ENCODE data around the gene ADA. TPM values are rescaled to one million over a fixed set of nuclear protein-coding genes. Genes with fewer than 3 reads are reported as not detected.
"Not testable (repeated sequence)": the region's sequence is repeated elsewhere in the genome, so short reads cannot be mapped to it uniquely, and the experiment has no call there.

ADA gene
- 7.3 TPM for total RNA-seq

- peak; percentile 62 for DNase-seq
Measured at GRCh38 chr20:44651684-44652423, at the start of gene ADA. Gene ADA, minus strand, starts transcription at chr20:44651699. Its CDS starts 92 bp downstream, at chr20:44651607.

GRCh38 chr20:44700306-44700705 is 48.8 kb upstream of the ADA start:
- no peak for DNase-seq

DNA sequence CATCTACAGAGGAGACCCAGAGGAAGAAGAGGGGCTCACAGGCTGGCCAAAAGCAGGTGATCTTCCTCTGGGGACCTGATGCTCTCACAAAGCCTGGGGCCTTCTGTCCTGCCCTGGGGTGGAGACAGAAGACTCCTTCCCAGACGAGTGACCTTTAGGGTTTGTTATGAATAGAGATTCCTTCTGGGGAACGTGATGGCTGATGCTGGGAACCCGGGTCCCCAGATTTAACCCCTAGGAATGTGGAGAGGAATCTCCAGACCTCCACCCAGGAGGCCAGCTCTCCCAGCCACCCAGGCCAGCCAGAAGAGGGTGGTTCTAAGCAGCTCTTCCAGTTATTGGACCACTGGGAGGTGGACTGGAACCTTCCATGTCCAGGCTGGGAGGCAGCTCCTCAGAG is 46.9 kb upstream of the ADA start:
- no peak for DNase-seq

DNA sequence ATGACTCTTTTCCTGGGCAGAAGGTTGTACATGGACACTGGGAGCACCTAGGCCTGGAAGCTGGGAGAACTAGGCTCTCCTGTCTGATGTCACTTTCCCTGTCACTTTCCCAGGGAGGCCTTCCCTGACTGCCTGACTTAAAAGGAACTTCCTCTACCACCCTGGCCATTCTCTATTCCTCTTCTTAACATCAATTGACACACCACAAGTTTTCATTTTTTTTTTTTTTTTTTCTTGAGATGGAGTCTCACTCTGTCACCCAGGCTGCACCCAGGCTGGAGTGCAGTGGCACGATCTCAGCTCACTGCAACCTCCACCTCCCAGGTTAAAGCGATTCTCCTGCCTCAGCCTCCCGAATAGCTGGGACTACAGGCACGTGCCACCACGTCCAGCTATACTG is 45.5 kb upstream of the ADA start:
- not testable (repeated sequence) for DNase-seq

- no peak for DNase-seq
Measured at GRCh38 chr20:44696315-44696714, 44.8 kb upstream of the ADA start.

- no peak for DNase-seq
Measured at GRCh38 chr20:44695674-44696300, 44.3 kb upstream of the ADA start.

GRCh38 chr20:44695295-44695673 is 43.8 kb upstream of the ADA start:
- DNase-seq = no peak

- no peak for DNase-seq
Measured at GRCh38 chr20:44694159-44694558, 42.7 kb upstream of the ADA start.

GRCh38 chr20:44693627-44694026 is 42.1 kb upstream of the ADA start:
- no peak for DNase-seq

DNA sequence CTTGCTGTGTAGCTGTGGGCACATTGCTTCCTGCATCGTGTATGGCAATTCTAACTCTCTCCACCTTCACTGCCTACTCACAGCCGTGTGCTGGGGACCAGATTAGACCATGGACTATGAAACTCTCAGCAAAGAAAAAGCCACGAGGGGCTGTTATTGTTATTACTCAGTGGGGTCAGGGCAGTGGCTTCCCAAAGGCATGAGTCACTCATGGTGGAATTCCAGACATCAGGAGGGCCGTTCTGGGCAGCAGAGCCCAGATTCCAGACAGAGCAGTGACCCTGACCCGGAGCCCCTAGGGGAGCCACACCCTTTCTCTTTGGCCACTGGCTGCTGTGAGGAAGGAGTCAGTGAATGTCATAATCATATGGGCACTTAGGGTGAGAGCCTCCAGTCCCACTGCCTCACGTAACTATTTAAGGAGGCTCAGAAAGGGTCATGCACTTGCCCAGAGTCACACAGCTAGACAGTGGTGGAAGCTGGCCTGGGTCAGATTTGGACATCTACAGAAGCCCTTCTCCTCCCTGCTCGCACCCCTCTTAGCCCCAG is 41.5 kb upstream of the ADA start:
- DNase-seq = no peak

DNA sequence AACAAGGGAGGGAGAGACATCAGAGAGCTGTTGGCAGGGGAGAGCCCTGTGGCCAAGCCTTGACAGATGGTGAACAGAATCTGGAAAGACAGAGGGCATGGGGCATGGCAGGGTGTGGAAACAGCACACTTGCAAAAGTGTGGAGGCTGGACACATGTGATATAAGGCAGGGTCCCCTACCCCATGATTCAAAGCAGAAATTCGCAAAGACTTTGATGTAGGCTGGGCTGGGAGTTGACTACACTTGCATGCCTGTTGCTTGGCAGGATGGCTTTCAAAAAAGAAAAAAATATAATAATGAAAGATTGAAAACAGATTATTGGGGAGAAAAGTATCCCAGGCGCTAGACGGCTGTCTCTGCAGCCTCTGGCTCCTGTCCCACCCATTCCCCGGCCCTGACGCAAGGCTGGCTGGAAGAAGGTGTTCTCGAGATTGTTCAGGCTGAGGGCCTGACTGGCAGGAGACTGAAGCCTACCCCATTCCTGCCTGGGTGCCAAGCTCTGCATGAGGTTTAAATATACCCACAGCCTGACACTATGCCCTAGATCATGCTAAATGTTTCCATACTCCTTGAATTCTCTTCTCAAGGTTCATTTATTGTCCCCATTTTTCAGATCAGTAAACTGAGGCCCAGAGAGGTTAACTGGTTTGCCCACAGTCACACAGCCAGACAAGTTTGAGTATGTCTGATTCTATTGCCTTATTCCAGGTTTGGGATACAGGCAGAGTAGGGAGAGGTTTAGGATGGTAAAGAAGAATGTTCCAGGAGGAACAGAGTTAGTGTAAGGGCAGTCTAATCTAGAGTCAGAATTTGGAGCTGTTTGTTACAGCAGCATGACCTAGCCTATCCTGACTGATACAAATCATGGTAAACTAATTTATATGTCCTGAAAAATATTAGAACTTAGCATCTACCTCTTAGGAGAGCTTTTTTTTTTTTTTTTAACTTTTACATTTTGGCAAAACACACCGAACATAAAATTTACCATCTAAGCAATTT is 40.2 kb upstream of the ADA start:
- DNase-seq = peak; percentile 41

DNA sequence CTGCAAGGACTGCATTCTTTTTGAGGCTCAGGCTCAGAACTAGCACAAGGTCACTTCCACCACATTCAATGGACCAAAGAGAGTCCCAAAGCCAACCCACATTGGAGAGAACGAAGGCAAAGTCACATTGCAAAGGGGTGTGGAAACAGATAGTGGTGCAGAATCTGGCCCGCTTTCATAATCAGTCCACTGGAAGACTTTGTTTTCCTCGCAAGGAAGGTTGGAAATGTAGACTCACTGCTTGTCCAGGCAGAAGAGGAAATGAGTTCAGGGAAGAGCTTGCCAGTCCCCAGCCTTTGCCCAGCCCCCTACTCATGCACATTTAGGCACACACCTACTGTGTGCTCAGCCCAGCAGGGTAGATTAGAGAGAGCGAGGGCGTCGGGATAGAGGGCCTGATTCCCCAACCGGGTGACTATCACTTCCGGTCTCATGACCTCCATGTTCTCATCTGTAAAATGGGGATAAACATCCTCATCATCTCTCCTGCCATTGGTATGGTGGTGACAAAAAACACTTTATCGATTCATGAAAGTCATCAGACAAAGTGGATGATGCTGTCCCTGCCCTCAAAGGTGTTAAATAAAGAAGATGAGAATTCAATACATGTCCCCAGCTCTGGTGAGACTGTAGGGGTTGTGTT is 39.4 kb upstream of the ADA start:
- DNase-seq = no peak

- DNase-seq = no peak
Measured at GRCh38 chr20:44689809-44690208, 38.3 kb upstream of the ADA start.

DNA sequence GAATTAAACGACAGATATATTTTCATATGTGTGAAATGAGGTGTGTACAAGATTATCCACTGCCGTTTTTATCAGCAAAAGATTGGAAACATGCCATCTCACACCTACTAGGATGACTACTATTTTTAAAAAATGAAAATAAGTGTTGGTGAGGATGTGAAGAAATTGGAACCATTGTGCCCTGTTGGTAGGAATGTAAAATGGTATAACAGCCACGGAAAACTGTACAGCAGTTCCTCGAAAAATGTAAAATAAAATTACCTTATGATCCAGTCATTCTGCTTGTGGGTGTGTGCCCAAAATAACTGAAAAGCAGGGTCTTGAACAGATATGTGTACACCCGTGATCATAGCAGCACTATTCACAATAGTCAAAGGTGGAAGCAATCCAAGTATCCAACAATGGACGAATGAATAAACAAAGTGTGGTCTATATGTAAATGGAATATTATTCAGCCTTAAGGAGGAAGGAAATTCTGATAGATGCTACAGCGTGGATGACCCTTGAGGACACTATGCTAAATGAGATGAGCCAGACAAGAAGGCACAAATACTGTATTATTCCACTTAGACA is 36.6 kb upstream of the ADA start:
- DNase-seq = no peak

DNA sequence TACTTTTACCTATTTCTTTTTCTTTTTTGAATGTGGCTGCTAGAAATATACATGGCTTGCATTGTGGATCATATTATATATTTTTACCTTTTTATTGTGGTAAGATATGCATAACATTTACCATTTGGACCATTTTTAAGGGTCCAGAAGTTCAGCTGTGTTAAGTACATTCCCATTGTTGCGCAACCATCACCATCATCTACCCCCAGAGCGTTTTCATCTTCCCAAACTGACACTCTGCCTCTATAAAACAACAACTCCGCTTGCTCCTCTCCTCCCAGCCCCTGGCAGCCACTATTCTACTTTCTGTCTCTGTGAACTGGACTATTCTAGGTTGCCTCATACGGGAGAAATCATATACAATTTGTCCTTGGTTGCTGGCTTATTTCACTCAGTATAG is 35.4 kb upstream of the ADA start:
- no peak for DNase-seq

GRCh38 chr20:44684047-44684967 is 32.8 kb upstream of the ADA start:
- no peak for DNase-seq

- peak; percentile 54 for DNase-seq
Measured at GRCh38 chr20:44683263-44684046, 32.0 kb upstream of the ADA start.

DNA sequence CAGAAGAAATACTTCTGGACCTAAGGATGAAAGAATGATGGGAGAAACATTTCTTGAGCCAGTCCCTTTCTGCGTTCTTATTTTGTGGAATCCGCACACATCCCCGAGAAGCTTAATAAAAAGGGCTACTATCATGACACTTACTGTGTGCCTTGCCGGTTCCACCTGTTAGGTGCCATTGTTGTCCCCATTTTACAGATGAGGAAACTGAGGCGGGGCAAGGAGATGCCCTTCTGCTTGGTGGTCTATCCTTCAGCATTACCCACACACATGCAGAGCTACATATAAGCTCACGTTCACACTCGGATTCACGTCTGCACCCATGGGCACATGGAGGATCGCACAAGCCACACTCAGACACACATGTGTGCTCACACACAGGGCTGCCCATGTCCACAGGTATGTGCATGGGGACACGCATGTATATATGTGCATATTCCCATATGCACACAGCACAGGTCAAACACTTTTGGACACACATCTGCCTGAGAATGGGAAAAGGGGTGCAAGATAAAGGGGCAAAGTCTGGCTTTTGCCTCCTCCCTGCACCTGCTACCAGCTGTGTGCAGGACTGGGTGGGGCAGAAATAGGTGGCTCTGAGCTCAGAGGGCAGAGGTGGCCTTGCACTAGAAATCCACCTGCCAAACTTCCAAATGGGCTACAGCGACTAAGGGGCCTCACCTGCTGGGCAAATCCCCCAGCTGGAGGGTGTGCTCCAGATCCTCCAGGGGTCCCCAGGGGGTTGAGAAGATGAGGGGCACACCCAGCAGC is 30.5 kb upstream of the ADA start:
- DNase-seq = no peak

Measured in tongue (tissue), 2 donors.